ENCODE results near the gene CIAO2A.
"Not testable (repeated sequence)": the region's sequence is repeated elsewhere in the genome, so short reads cannot be mapped to it uniquely, and the experiment has no call there.

CIAO2A gene, protein sequence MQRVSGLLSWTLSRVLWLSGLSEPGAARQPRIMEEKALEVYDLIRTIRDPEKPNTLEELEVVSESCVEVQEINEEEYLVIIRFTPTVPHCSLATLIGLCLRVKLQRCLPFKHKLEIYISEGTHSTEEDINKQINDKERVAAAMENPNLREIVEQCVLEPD

DNA sequence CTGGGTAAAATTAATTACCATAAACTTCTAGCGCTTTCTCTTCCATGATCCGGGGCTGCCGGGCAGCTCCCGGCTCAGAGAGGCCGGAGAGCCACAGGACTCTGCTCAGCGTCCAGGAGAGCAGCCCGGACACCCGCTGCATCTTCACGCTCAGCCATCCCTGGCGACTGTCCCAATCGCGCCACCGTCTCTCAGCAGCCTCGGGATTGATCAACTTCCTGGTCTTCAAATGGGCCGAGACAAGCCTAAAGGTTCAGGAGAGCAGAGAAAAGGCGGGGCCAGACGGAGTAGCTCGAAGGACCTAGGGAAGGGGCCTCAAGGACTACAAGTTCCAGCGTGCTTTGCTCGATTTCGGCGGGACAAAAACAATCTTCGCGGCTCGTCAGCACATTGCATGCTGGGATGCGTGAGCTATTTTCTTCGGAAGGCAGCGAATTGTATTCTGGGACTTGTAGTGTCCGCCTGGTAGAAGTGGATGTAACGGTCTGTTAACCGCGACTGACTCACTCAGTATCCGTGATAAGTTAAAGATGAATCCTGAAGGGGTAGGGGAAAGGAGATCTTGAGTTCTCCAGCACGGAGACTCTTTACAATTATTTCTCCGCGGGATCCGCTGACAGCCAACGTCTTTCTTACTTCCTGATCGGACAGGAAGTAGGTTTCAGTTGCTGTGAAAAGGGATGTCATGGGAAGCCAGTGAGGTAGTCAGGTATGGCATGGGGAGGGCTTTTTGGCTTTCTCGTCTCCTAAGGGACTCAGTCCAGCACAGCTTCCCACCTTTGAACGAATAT, at the start of gene CIAO2A:
CIAO2A (minus strand) TSS at position 212 of the 791 bp plus-strand sequence; CDS start at position 142, 70 bp downstream.
- peak; percentile 82 to 95 for DNase-seq (ENCODE audit: extremely low read depth in 1 of 2, low read depth in 1 of 2)

DNA sequence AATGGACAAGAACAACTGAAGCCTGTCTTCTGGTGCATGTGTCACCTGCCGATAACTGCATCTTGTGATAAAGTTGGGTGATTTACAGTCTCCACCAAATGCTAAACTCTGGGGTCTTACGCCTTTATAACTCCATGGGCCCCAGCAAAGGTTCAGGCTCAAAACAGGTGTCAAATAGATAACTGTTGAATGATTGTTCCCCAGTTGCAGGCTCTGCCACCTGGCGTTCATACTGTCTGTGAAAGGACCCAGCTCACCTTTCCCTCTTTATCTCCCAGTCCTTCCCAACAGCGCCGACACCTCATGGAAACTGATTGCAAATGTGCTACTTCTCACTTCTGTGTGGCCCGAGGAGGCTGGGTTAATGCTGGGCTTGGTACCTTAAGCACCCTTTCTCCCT, 49.6 kb upstream of the CIAO2A start:
- DNase-seq (ENCODE audit: extremely low read depth in 1 of 2, low read depth in 1 of 2), result no peak

DNA sequence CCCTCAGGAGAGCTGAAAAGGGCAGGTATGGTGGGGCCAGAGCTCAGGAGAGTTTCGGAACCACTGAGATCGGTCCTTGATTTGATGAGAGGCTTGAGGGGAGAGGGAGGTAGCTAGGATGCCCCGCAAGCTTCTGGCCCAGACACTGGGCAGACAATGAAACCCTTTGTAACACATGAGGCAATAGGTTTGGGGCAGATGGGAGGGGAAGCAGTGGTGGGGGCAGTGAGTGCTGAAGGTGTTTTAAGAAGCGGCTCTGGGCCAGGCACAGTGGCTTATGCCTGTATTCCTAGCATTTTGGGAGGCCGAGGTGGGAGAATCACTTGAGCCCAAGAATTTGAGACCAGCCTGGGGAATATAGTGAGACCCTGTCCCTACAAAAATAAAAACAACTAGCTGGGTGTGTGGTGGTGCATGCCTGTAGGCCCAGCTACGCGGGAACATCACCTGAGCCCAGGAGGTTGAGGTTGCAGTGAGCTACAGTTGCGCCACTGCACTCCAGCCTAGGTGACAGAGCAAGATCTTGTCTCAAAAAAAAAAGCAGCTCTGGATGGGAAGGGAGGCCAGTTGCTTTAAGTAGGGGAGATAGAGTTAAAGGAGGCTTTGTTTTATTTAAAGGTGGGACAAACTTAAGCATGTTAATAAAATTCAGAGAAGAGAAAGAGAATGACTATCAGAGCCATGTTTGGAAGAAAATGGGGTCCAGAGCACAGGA, 48.3 kb upstream of the CIAO2A start:
- DNase-seq (ENCODE audit: extremely low read depth in 1 of 2, low read depth in 1 of 2), result no peak

DNA sequence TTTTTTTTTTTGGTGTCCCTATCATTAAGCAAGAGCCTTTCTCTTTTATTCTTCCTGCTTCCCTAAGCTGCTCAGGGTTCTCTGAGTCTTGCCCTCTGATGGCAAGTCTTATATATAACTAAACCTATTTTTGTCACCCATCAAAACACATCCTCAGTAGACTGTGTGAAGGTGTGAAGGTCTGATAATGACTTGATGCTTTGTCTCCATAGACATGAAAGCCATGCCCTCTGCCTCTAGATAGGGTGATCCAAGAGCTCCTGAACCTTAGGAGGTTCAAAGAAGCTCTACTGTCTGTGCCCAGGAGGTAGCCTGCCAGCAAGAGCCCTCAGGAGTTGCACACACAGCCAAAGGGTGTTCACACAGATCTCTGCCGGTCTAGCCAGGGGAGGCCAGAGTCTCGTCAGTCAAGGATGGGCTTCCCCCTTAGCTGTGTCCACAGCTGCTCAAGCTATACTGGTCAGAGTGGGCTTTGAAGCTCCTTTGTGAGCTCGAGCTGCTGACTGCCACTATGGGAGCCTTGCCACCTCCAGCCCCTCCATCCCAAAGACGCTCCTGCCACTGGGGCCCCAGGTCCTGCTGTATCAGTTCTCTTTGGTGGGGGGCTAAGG, 44.8 kb upstream of the CIAO2A start:
- no peak for DNase-seq (ENCODE audit: extremely low read depth in 1 of 2, low read depth in 1 of 2)

DNA sequence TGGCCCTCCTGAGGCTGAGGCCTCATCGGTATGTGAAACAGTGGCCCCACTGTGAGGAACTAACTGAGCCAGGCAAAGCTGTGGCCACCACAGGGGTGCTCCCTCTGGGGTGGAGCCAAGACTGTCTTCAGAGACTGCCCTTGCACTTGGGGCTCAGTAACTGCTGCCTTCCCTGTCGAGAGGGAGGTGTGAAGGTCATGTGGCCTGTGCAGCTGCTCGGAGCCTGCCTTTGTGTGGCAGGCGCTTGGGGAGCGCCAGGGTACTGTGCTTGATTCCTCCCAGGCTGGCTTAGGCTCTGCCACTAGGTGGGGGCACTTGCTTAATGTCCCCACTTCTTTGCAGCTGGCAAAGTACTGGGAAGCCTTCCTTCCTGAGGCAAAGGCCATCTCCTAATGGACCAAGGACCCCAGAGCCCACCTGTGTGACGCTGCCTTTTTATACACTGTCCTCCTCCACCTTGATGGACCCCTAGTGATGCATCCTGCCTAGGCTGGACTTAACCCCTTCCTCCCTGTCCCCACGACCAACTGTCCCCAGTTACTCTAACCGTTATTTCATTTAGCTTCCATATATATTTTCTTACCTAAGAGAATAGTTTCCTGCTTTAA, 43.7 kb upstream of the CIAO2A start:
- DNase-seq (ENCODE audit: extremely low read depth in 1 of 2, low read depth in 1 of 2), result no peak

DNA sequence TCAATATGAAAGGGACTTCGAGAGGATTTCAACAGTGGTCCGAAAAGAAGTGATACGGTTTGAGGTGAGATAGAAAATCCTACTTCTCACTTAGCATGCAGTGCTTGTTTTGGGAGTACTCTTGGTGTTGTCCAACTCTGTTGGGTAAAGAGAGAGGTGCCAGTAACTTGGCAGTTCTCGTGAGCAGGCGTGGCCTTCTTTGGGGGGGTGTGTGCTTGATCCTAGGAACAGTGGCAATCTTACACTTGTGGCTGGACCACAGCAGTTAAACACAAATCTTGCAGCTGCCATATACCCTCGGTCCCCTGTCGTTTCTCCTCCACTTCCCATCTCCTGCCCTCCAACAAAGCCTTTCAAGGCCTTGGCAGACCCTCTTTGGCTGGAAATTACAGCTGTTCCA, 42.7 kb upstream of the CIAO2A start:
- no peak for DNase-seq (ENCODE audit: extremely low read depth in 1 of 2, low read depth in 1 of 2)

DNA sequence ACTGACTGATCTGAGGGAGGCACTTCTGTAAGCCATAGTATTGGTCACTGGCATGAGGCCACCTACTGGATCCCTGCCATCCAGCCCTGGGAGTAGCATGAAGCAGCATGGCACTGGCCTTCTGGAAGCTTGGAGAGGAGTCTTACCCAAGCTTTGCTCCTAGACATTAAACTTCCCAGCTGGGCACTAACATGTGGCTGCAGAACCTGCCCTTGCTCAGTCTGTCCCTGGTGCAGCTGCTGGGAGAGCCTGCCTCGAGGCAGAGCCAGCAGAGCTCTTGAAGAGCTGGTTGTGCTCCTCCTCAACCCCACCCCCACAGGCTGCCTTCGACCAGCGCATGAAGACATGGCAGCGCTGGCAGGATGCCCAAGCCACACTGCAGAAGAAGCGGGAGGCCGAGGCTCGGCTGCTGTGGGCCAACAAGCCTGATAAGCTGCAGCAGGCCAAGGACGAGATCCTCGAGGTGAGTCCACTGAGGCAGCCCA, 40.7 kb upstream of the CIAO2A start:
- no peak for DNase-seq (ENCODE audit: extremely low read depth in 1 of 2, low read depth in 1 of 2)

DNA sequence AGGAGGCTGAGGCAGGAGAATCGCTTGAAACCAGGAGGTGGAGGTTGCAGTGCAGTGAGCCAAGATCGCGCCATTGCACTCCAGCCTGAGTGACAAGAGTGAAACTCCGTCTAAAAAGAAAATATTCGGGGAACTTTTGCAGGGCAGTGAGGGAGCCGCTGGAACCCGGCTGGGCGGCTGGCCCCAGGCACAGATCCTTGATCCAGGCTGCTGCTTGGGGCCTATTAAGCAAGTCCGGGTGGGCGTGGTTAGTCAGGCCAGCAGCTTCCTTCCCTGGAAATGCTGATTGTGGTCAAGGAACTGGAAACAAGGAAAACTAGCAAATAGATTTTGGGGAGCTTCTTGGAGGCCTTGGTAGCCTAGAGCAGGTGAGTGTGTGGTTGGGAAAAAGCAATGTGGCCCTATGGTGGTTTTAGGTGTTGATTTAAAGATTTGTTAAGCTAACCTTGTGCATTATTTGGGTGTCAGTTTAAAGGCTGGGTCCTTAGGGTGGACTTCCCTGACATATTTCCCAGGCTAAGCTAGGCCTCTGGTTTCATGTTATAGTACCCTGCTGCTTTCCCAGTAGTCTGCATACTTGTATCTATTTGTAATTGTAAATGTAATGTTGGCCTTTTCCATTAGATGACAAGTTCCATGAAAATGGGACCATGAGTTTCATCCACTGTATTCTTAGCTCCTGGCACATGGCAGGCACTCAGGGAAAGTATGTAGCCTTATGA, 40.1 kb upstream of the CIAO2A start:
- no peak for DNase-seq (ENCODE audit: extremely low read depth in 1 of 2, low read depth in 1 of 2)

DNA sequence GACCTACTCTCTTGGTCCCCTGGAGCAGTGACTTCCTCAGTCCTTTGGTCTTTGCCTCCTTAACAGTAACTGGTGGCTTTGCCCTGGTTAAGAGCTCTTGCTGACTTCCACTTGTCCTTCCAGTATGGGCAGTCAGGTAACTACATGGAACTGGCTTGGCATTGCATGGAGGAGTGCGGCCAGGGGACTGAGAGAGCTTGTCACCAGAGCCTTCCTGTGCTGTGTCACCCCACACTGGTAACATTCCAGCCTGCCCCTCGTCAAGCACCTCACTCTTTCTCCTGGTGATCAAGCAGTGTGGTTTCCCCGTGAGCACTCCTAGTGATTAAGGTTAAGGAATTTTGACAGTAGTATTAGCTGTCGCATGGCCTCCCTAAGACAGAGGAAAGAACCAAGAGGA, 38.6 kb upstream of the CIAO2A start:
- DNase-seq (ENCODE audit: extremely low read depth in 1 of 2, low read depth in 1 of 2), result no peak

DNA sequence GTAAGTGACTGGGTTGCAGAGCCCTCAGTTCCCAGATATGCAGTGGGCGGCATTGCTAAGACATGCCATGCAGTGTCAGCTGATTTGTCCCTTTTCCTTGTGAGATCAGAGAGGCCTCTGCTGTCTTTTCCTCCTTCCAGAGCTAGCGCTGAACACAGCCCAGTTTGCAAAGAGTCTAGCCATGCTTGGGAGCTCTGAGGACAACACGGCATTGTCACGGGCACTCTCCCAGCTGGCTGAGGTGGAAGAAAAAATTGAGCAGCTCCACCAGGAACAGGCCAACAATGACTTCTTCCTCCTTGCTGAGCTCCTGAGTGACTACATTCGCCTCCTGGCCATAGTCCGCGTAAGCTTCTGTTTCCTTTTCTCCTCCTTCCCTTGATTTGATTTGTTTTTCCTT, 37.9 kb upstream of the CIAO2A start:
- no peak for DNase-seq (ENCODE audit: extremely low read depth in 1 of 2, low read depth in 1 of 2)

DNA sequence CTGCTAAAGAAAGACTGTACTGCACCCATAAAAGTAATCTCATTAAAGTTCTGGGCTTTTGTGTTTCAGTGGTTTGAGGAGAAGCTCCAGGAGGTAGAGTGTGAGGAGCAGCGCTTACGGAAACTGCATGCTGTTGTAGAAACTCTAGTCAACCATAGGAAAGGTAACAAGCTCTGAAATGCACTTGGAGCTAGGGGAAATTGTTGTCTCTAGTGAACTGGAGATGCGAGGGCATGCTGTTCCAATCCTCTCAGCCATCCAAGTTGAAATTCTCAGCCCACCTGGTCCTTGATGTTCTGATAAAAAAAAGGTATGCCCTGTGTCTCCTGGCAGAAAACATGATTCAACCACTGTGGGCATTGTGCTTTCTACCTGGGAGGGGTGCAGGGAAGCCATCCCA, 36.5 kb upstream of the CIAO2A start:
- DNase-seq (ENCODE audit: extremely low read depth in 1 of 2, low read depth in 1 of 2), result no peak

DNA sequence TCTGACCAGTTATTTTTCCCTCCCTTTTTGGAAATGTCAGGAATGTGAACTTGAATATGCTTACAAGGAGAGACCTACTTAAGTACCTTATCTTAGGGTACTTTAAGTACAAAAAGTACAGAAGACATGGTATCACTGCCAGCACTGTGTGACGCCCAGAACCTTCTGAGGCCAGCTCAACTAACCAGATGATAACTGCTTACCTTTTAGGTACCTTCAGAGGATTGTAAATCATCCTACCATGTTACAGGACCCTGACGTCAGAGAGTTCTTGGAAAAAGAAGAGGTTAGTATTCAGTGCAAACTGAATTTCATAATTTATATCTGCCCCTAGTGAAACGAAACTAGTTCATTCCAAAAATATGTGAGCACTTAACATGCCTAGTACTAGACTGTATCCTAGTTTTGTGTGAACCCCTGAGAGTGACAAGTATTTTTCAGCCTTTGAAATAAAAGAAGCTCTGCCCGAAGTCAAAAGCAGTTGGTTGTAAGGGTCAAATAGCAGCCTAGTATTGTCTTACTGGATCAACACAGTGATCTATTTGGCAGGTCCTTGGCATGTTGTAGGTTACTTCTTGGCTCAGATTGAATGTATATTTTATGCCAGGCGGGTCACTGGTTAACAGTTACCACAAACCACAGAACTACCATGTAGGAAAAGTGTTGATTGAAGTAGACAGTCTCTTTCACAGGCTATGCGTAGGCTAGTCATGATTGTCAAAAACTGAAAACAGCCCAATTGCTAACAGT, 34.1 kb upstream of the CIAO2A start:
- DNase-seq (ENCODE audit: extremely low read depth in 1 of 2, low read depth in 1 of 2), result no peak

DNA sequence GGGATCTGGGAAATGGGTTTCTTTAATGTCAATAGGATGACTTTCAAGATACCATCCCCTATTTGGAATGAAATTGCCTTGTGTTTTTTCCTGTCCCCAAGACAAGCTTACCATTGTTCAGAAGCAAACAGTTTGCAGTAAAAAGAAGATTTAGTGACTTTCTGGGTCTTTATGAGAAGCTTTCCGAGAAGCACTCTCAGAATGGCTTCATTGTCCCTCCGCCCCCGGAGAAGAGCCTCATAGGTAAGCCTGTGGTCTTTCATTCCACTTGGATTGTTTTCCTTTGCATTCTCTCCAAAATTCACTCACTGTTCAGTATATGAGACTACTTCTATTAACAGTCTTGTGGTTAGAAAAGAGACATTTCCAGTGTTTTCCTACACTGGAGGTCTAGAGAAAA, 32.3 kb upstream of the CIAO2A start:
- no peak for DNase-seq (ENCODE audit: extremely low read depth in 1 of 2, low read depth in 1 of 2)

DNA sequence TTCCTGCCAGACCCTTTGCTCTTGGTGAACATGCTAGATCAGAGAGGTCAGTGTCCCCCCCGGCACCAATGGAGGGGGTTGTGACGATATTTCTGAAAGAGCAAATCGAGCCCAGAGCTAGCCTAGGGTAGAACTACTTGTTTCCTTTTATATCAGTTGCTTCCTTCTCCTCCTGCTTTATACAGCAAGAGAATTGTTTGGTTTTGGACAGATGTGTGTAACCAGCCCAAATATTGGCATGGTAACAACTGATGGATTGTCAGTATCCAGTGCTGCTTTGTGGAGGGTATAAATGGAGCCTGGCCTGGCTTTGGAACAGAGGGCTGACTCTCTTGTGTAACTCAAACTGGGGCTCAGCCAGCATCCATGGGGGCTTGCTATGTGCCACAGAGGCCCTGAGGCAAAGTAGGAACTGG, 29.3 kb upstream of the CIAO2A start:
- no peak for DNase-seq (ENCODE audit: extremely low read depth in 1 of 2, low read depth in 1 of 2)

DNA sequence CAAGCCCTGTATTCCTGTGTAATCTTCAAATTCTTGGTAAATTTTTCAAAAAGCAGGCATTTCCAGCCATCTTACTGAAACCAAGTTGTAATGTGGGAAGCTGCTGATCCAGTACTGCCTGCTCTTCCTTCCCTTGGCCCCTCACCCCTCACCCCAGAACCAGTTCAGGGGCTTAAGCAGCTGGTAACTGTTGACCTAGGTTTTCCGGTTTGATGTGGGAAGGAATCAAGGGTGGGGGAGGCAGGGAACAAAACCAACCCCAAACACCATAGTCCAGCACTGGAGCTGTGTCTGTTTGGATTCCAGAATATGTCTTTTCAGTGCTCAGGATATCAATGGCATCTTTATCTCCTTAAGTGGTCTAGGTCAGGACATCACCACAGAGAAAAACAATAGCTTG, 28.8 kb upstream of the CIAO2A start:
- DNase-seq (ENCODE audit: extremely low read depth in 1 of 2, low read depth in 1 of 2), result no peak

DNA sequence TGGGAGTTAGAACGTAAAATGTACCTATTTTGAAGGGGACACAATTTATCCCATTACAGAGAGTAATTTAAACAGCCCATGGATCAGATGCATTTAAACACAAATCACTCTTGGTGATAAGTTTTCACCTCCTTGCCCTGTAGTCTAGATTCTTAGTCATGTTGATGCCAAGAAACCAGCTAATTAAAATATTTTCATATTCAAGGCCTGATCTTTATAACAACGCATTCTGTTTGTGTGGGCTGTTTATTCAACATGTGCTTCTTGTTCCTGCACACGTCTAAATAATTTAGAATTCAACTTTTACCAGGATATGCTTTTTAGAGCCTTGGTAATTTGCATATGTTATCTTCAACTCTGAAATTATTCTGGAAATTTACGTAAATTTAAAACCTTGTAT, 28.0 kb upstream of the CIAO2A start:
- no peak for DNase-seq (ENCODE audit: extremely low read depth in 1 of 2, low read depth in 1 of 2)

DNA sequence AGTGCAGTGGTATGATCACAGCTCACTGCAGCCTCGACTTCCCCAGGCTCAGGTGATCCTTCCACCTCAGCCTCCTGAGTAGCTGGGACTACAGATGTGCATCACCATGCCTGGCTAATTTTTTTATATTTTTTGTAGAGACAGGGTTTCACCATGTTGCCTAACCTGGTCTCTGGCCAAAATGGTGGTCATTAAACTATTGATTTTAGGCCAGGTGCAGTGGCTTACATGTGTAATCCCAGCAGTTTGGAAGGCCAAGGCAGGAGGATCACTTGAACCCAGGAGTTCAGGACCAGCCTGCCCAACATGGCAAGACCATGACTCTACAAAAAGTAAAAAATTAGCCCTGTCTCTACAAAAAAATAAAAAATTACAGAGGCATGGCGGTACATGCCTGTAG, 26.7 kb upstream of the CIAO2A start:
- DNase-seq (ENCODE audit: extremely low read depth in 1 of 2, low read depth in 1 of 2), result not testable (repeated sequence)

DNA sequence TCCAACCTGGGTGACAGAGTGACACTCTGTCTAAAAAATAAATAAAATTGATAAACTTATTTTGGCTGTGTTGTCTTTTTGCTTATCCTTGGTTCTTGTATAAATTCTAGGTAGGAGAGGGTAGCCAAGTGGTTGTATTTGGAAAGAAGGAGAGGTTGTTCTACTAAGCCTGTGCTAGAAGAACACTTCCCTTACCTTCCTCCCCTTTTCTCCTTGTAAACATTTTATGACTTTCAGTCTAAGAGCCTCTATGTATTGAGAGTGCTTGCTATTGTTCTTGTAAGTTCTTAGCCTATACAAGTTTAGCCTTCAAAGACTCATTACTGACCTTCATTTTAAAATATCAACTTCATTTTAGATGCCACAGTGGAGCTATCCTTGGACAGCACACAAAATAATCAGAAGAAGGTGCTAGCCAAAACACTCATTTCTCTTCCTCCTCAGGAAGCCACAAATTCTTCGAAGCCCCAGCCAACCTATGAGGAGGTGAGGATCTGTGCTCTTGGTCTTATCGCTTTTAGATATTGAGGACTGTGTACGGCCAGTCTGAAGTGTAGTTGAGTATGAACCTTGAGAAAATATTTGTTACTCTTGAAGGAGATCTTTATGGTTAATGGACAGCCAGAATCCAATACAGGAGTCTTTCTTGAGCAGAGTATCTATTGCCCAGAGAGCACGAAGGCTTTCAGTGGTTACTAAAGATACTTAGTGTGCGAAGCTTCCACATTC, 24.3 kb upstream of the CIAO2A start:
- DNase-seq (ENCODE audit: extremely low read depth in 1 of 2, low read depth in 1 of 2), result no peak

DNA sequence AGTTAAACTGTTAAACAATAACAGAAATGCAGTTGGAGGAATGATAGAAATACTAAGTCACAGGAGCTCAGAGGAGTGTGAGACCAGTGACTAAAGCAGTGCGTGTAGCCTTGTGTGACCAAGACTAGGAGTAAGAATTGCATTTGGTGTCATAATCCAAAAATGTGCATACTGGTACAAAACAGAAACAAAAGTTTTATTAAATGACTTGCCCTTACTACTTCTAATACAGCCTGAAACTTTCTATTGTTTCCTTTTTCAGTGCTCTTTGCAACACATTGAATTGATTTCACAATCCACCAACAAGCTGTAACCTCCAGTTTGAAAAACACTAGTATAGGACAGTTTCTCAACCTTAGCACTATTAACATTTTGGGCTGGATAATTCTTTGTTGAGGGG, 19.3 kb upstream of the CIAO2A start:
- no peak for DNase-seq (ENCODE audit: extremely low read depth in 1 of 2, low read depth in 1 of 2)
